ENCODE results near the gene PDZD4.

DNA sequence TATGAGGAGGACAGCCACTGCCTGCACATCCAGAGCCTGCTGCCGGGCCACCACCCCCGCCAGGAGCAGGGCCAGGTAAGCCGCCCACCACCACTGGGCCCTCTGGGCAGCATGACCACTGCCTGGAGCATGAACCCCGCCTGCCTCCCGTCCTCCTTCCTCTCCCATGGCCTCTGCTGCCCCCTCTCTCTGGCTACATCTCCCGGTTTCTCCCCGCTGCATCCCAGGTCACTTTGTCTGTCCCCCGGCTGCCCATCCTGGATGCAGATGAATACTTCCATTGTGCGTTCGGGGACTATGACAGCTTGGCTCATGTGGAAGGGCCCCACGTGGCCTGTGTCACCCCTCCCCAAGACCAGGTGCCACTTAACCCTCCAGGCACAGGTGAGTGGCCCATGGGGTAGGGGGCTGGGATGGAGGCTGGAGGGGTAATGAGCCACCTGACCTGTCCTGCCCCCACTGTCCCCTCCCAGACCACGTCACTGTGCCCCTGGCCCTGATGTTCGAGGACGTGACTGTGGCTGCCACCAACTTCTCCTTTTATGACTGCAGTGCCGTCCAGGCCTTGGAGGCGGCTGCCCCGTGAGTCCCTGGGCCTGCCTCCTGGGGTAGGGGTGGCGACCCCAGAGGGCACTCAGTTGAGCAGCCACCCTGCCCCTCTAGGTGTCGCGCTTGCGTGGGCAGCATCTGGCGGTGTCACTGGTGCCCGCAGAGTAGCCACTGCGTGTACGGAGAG is 60.3 kb downstream of the PDZD4 start:
- TF ChIP-seq GATA2 (IDR thresholded peaks at IDR 0.05; ENCODE audit: low read depth, low read length) (no peak), GATA3 (IDR thresholded peaks at IDR 0.05; ENCODE audit: low read depth, low read length) (no peak)
